HG02852 (cell line): ENCODE data around the gene NINL.

Source experiments
- ATAC-seq: cut with Tn5 transposase; IDR thresholded peaks from one replicate; pipeline ENCODE4 v1.9.1; 2021; ENCODE audit warnings: mild to moderate bottlenecking, moderate library complexity; ENCODE audit not compliant: unreplicated experiment

NINL gene

GRCh38 chr20:25535762-25536161, 49.6 kb downstream of the NINL start:
- ATAC-seq: no peak

DNA sequence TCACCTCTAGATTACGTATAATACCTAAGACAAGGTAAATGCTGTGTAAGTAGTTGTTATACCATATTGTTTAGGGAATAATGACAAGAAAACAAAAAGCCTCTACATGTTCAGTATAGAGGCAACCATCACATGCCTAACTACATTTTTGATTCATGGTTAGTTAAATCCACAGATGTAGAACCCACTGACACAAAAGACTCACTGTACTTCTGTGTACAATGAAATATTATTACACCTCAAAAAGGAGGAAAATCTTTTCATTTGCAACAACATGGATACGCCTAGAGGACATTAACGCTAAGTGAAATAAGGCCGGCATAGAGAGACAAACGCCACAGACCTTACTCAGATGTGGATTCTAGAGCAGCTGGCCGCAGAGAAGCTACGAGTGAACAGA, 50.5 kb downstream of the NINL start:
- ATAC-seq: no peak

- no peak for ATAC-seq
Measured at GRCh38 chr20:25533920-25534700, 51.2 kb downstream of the NINL start.

- no peak for ATAC-seq
Measured at GRCh38 chr20:25532971-25533391, 52.4 kb downstream of the NINL start.

GRCh38 chr20:25532015-25532751, 53.1 kb downstream of the NINL start:
- no peak for ATAC-seq

GRCh38 chr20:25529295-25529951, 55.9 kb downstream of the NINL start:
- no peak for ATAC-seq

DNA sequence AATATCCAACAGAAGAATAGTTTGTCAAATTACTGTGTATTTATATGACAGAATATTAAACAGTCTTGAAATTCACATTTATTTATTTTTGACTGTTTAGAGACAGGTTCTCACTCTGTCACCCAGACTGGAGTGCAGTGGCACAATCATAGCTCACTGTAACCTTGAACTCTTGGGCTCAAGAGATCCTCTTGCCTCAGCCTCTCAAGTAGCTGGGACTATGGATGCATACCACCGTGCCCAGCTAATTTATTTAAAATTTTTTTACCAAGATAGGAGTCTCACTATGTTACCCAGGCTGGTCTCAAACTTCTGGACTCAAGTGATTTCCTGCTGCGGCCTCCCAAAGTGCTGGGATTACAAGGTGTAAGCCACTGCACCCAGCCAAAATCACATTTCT, 57.4 kb downstream of the NINL start:
- ATAC-seq: no peak

DNA sequence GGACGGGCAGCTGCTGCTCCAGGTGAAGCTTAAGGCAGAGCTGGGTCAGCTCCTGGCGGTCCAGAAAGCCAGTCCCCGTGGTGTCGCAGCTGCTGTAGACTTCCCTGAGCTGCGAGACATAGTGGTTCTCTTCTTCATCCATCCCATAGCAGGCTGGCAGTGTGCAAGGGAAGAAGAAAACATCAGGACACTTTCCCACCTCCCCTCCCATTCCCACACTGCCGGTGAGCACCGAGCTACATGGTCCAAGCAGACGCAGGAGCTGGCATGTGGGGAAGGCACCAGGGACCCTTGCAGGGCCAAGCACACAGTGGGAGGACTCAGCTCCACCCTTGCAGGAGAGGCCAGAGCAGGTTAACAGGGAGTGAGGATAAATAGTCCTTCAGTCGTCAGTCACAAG, 58.9 kb downstream of the NINL start:
- ATAC-seq: no peak

DNA sequence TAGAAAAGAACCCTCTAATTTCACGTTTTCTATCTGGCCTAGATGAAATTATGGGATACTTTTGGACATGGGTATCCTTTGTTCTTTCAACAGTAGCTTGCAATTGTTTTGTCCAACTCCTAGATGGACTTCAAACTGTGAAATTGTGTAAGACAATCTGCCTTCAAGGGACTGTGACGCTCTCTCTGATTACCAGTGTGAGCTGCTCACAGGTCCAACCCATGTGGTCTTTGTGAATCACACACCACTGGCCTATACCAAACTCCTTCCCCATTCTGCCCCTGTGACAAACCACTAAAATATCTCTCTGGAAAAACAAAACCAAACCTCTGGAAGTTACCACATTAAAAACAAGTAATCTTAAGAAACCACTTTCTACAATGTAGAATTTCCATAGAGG, 59.5 kb downstream of the NINL start:
- ATAC-seq: no peak

GRCh38 chr20:25525295-25525694, 60.0 kb downstream of the NINL start:
- ATAC-seq: no peak

DNA sequence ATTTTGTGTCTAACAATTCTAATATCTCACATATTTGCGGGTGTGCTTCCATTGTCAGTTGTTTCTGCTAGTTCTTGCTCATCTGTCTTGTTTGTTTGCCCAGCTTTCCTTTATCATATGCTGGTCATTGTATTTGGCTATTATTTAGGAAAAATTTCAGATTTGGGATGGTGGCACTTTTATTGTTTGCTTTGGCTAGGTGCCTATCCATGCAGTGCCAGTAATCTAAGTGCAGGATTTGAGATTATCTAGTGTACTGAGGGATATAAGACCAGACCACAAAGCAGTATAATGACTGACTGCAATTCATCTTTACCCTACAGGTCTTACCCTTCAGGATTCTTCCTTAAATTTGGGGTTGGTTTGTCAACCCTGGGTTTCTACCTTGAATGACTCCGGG, 63.9 kb downstream of the NINL start:
- no peak for ATAC-seq

DNA sequence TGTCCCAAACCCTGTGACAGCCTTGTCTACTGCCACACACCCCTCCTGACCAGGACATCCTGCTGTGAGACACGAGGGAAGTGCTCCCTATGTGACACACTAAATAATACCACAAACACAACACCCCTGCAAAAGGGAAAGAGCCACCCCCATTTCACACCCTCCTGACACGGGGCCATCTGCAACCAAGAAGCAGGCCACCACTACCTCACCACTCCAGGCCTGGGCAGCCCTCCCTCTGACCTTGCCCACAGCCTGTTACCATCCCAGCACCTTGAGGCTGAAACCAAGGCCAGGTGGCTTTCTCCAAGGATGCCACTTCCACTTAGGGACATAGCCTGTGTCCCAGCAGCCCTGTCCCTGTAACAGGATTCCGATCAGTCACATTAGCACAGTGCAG, 68.2 kb downstream of the NINL start:
- no peak for ATAC-seq

- ATAC-seq: no peak
Measured at GRCh38 chr20:25514747-25515340, 70.5 kb downstream of the NINL start.

DNA sequence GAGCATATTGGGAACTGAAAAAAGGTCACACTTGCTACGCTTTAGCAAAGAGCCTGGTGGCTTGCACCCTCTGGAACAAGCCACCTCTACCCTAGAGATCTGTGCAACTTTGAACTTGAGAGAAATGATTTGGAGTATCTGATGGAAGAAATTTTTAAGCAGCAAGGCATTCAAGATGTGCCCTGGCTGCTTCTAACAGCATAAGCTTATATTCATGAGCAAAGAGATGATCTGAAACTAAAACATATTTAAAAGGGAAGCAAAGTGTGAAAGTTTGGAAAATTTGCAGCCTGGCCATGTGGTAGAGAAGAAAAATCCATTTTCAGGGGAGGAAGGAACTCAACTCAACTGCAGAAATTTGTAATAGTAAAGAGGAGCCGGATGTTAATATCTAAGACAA, 71.1 kb downstream of the NINL start:
- ATAC-seq: no peak

- ATAC-seq: no peak
Measured at GRCh38 chr20:25512709-25513108, 72.6 kb downstream of the NINL start.

- ATAC-seq: no peak
Measured at GRCh38 chr20:25511183-25511582, 74.1 kb downstream of the NINL start.

DNA sequence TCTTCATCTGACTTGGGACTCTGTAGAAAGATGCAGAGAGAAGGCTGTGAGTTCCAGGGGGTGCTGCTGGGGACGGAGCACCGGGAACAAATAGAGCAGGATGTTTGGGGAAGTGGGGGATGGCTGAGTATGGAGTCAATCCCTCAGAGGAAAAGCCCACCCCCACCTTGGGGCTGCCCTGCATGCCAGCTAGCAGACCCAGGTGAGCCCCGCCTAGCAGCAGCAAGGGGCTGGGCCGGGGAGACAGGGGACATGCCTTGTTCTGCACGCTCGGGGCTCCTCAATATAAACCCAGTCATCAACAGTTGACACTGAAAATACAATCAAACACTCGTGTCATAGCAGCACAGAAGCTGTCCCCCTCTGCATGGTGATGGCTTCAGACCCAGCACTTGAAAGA, 74.6 kb downstream of the NINL start:
- no peak for ATAC-seq

GRCh38 chr20:25510202-25510601, 75.1 kb downstream of the NINL start:
- no peak for ATAC-seq

DNA sequence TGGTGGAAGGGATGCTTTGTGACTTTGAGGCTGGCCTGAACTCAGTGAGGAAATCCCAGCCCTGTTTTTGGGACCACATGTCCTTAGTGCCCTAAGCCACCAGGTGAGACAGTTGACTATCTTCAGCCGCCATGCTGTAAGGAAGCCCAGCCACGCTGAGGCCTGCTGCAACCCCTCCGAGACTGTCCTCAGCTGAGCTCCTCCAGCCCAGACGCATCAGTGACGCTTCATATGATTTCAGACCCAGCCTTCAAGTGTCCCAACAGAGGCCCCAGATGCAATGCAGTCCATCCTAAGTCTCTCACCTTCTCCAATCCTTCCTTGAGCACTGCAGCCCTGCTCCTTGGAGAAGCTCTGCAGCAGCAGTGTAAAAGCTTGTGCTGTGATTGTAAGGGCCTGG, 76.2 kb downstream of the NINL start:
- no peak for ATAC-seq

GRCh38 chr20:25508083-25508770, 77.1 kb downstream of the NINL start:
- no peak for ATAC-seq
